H1 (cell line): Measurements from ENCODE around the gene CD84. TPM values are rescaled to one million over a fixed set of nuclear protein-coding genes. Genes with fewer than 3 reads are reported as not detected.

Experiments used
- CEBPB ChIP-seq: IDR thresholded peaks from 2 replicates; pipeline ENCODE4 v1.6.1; 2012; ENCODE audit warnings: low read depth, low read length
- polyA plus RNA-seq, 7 experiments: library from polyadenylated mRNA; depleted of rRNA in 3 of 7; stranded (reverse) in 5 of 7; unstranded in 2 of 7; fragments of >200 nt in 5 of 7; fragments of 200-250 nt in 2 of 7; gene quantifications; 1 replicate in 5 of 7; 2 replicates in 1 of 7; 4 replicates in 1 of 7; pipeline versions ENCODE4 v1.2.1 to v1.2.3, GENCODE V29; 2011 to 2013; ENCODE audit warnings: missing spikeins in 2 of 7, mixed read lengths in 2 of 7
- total RNA-seq: library from RNA; stranded (reverse); fragmentation: NEBNext Ultra II Directional; extraction: Animal tissue kit (Norgen Biotek cat#: 25700); gene quantifications from 2 replicates; pipeline ENCODE4 v1.2.1, GENCODE V29; 2021

CD84 gene
- total and polyA plus RNA-seq, 2 of the 8 experiments (the other 6 are each of a cell fraction or from before 2014, with no cell fraction given): not detected

GRCh38 chr1:160577671-160578070, 1.6 kb downstream of the CD84 start (continued):
- no peak for TF ChIP-seq CEBPB
- TF ChIP-seq, all 59 proteins: peak for 0
